NCI-H2081 (cell line): ENCODE results near the gene PRAC1.
A peak's percentile ranks its signal among the peaks of the same experiment; 100 is the strongest.

ENCODE experiments used
- DNase-seq, 2 experiments: peaks; one replicate each; lab custom pipeline; 2025; lab: John Stamatoyannopoulos, UW

Gene PRAC1

DNA sequence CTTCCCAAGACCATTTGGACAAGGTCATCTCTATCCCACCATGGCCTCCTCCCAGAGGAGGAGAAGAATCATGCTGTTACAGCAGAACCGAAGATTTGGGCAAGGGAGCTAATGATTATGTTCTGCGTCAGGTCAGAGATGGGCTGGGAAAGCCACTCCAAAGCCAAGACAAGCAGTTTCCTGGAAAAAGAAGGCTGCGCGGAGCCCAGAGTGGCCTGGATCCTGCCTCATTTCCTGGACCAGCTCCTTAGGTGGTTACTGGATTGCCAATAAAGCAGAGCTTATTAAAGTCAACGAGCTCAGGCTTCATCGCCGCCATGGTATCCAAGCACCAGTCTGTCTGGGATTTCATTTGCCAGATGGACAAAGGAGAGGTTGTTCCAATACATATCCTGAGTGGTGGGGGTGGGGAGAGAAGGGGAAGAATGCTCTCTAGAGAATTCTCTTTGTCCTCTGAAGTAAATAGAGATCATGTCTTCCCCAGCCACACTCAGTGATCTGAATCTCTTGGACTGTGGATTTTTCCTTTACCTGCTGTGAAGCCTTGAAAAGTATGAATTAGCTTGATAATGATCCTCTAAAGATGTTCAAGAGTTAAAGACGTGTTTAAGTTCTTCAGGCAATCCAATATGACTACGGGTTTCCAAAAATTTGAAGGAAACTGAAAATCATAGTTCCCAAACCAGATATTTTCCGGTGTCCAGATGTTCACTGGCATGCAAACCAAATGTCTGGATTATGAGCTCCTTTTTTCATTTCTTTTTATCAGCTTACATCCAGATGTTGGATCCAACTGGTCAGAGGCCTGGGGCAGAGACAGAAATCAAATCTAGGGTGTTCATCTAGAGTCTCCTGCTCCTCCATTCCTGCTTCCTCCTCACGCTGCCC lies 17.7 kb downstream of the PRAC1 start:
- no peak for DNase-seq

DNA sequence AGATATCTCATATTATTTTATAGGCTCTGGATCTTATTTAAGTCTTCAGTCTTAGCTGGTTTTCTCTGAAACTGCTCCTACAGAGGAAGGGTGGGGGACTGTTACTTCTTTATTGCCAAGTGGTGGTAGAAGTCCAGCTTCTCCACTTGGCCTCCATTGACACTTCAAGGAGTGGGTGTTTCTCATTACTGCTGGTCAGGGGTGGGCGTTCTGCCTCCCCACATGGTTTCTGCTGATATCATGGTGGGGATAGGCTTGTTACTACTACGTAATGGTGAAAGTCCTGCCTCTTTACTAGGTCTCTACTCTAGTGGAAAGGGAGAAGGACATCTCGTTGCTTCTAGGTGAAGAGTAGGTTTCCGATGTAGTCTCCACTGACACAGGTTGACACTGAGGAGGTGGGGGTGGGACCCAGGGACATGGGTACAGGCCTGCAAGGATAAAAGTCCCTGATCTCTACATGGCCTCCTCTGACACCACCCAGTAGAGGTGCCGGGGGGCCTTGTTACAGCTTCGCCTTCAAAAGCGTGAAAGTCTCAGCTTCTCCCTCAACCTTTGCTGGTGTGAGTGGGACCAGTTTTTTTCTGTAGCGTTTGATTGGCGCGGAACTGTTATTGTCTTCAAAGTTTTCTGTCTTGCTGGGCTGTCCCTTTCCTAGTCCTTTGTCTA lies 20.3 kb downstream of the PRAC1 start:
- DNase-seq = no peak

DNA sequence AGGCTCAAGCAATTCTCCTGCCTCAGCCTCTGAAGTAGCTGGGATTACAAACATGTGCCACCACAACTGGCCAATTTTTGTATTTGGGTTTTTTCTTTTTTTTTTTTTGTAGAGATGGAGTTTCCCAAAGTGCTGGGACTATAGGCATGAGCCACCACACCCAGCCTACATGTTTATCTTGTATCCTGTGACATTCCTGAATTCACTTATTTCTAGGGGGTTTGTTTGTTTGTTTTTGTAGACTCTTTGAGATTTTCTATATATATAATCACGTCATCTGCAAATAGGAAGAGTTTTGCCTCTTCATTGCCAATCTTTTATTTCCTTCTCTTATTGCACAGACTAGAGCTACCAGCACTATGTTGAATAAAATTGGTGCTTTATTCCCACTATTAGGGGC lies 29.1 kb downstream of the PRAC1 start:
- DNase-seq = no peak

DNA sequence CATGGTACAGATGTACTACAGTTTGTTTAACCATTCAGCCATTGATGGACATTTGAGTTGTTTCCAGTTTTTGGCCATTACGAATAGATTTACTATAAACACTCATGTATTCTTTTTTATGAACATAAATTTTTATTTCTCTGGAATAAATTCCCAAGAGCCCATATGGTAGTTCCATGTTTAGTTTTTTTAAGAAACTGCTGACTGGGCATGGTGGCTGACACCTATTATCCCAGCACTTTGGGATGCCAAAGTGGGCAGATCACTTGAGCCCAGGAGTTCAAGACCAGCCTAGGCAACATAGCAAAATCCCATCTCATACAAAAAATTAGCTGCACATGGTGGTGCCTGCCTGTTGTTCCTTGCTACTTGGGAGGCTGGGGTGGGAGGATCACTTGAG lies 30.3 kb downstream of the PRAC1 start:
- DNase-seq = no peak

DNA sequence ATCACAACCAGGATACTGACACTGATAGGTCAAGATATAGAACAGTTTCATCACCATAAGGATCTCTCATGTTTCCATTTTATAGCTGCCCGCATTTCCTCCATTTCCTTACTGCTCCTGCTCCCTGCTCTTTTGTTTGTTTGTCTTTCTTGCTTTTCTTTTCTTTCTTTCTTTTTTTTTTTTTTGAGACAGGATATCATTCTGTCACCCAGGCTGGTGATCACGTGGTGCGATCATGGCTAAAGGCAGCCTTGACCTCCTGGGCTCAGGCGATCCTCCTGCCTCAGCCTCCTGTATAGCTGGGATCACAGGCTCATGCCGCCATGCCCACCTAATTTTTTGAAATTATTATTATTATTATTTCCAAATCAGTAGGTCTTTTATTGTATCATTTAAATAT lies 31.7 kb downstream of the PRAC1 start:
- DNase-seq = no peak

DNA sequence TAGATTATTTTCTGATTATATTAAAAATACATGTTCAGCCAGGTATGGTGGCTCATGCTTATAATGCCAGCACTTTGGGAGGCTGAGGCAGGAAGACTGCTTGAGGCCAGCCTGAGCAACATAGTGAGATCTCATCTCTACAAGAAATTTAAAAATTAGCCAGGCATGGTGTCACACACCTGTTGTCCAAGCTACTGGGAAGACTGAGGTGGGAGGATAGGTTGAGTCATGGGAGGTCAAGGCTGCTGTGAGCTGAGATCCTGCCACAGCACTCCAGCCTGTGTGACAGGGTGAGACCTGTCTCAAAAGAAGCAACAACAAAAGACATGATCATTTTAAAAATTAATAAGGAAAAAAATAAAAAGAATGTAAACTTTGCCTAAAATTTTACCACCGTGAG lies 40.7 kb downstream of the PRAC1 start:
- no peak for DNase-seq

DNA sequence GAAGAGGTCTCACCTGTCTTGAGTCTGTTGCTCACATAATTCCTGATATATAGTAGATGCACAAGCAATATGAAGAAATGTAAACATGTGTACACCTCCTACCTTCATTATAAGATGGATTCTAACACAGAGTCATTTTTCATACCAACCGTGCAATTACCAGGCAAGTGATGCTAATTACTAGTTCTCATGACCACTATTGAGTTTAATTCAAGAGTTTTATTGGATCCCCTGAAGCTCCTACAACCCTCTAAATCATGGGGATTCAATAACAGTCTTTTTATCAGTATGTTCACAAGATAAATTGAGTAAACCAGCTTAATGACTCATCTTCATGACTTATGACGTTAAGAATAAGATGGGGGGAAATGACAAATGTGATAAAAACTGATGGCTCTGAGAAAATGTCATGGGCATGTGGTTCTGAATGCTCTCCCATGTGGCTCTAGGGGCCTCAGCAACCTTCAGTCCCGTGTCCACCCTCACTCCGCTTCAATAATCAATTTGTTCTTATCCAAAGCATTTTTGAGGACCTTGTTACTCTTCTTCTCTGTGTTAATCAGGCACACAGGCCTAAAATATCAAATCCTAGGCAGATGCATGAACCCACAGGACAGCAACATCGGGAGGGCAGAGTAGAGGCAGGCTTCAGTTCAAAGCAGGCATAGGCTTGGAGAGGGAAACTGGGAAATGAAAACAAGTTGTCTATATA lies 42.8 kb downstream of the PRAC1 start:
- peak in 1 of 2 experiments; percentile 35 for DNase-seq

DNA sequence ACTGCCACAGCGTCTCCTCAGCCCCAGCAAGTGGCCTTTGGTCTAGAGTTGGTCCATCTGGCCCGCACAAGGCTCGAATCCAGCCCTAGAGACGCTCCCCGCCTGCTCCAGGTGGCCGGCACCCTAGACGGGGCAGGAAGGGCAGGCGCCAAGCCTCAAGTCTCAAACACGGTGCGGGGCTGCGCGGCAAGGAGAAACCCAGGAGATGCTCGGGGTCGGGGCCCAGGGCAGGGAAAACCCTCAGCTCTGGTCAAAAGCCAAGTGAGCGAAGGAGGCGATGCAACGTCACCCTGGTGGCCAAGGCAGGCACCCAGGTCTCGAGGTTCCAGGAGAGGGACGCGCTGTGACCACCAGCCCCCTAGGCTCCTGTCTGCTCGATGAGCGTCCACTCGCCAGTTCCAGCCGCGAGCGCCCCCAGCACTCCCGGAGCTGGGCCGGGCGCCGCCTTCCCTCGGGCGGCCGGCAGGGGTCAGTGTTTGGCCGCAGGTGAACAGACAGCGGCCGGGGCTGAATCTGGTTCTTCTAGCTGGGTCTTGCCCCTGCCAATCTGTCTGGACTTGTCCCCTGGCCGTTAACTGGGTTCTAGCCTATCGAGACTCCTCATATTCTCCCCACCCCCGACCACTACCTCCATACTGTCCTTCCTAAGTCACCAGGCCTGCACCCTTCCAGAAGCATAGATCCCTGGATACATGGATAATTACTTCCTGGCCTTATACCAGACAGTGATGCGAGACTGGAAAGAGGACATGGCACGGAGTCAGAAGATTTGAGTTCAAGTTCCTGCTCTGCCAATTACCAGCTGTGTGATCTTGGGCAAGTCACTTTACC lies 44.0 kb downstream of the PRAC1 start:
- peak; percentile 62 to 64 for DNase-seq

DNA sequence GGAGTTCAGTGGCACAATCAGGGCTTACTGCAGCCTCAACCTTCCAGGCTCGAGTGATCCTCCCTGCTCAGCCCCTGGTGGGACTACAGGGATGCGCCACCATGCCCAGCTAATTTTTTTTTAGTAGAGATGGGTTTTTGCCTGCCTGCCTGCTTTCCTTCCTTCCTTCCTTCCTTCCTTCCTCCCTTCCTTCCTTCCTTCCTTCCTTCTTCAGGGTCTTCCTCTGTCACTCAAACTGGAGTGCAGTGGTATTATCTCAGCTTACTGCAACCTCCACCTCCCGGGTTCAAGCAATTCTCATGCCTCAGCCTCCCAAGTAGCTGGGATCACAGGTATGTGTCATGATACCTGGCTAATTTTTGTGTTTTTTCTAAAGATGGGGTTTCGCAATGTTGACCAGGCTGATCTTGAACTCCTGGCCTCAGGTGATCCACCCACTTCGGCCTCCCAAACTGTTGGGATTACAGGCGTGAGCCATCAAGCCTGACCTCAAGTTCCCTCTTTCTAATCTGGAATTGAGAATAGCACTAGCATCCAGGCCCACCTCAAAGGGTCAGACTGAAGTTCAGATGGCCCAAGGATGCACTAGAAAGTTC lies 45.3 kb downstream of the PRAC1 start:
- no peak for DNase-seq

DNA sequence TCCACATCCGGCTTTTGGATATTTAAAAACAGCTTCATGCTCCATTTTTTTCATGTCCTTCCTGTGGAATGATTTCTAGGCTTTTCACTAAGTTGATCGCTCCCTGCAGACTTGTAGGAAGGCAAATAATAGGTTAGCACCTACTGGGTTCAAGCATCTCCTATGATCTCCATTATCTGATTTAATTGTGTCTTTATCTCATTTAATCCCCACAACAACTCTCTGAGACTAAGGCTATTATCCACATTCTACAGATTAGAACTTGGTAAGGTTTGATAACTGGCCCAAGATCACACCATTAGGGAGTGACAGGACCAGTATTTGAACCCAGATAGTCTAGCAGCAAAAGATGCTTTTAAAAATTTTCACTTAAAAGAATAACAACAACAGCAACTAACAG lies 50.0 kb downstream of the PRAC1 start:
- no peak for DNase-seq
